Transverse colon (tissue), 4 donors: ENCODE results near the gene PALM. TPM values are rescaled to one million over a fixed set of nuclear protein-coding genes. Genes with fewer than 3 reads are reported as not detected.

Experiments
- DNase-seq: peaks from one replicate; pipeline ENCODE4 v3.0.0-alpha.2; 2019
- H3K27ac ChIP-seq, 4 donors: fragments of 200-600 bp; sonication (generic); 2 replicates each; pipeline ENCODE4 v1.5.1; 2016 to 2018; ENCODE audit warnings: inconsistent platforms in 4 of 4
- H3K27me3 ChIP-seq: fragments of 200-600 bp; sonication (generic); 2 replicates; pipeline ENCODE4 v1.5.1; 2017; ENCODE audit warnings: inconsistent platforms
- H3K36me3 ChIP-seq, 4 donors: fragments of 200-600 bp; sonication (generic); 2 replicates each; pipeline ENCODE4 v1.5.1; 2017 to 2019; ENCODE audit warnings: inconsistent platforms in 4 of 4
- H3K4me1 ChIP-seq, 4 donors: fragments of 200-600 bp; sonication (generic); 2 replicates each; pipeline ENCODE4 v1.5.1; 2017 to 2020; ENCODE audit warnings: inconsistent platforms in 4 of 4
- H3K4me3 ChIP-seq, 4 donors: fragments of 200-600 bp; sonication (generic); 1 replicate in 1 of 4; 2 replicates in 3 of 4; pipeline versions ENCODE4 v1.5.1 to v1.6.1; 2017 to 2019; ENCODE audit warnings: inconsistent platforms in 4 of 4
- H3K9me3 ChIP-seq, 2 donors: fragments of 200-600 bp; sonication (generic); 2 replicates each; pipeline ENCODE4 v1.5.1; 2017 to 2019; ENCODE audit warnings: inconsistent platforms in 2 of 2
- EP300 ChIP-seq: sonication (generic); formaldehyde crosslinking; IDR thresholded peaks from one replicate; pipeline ENCODE4 v1.6.1; 2017; ENCODE audit warnings: antibody characterized with exemption, low read depth
- POLR2A ChIP-seq: fragments of 450-650 bp; IDR thresholded peaks from one replicate; pipeline ENCODE4 v1.6.1; 2016; ENCODE audit warnings: antibody characterized with exemption, mild to moderate bottlenecking, moderate library complexity
- POLR2AphosphoS5 ChIP-seq, 3 donors: sonication (generic); formaldehyde crosslinking; IDR thresholded peaks; one replicate each; pipeline ENCODE4 v1.6.1; 2016; ENCODE audit warnings: antibody characterized with exemption in 3 of 3
- WGBS, 2 donors: methylation state at CpG; one replicate each; pipeline ENCODE4 v1.1.5; 2018; ENCODE audit warnings: low coverage in 1 of 2; 5-methylcytosine and 5-hydroxymethylcytosine counted together
- in situ Hi-C, 4 donors: fragments of 200-750 bp; cut with MboI; loops; one replicate each; pipeline versions ENCODE4 v1.15.0 to v1.15.1; 2017; ENCODE audit warnings: low sequenced_read_pairs in 3 of 4, low pct_ligation_motif_present in 1 of 4, low pct_unique_long_range_greater_than_20kb in 1 of 4
- intact Hi-C: fragments of 100-400 bp; cut with DNase I; formaldehyde crosslinking; loops from one replicate; pipeline ENCODE4 v1.15.1; 2023; ENCODE audit warnings: low total_unique reads
- total RNA-seq, 4 donors: library from RNA; depleted of rRNA; stranded (reverse); fragments of >200 nt; gene quantifications; one replicate each; pipeline ENCODE4 v1.1.0, GENCODE V29; 2016
- TF ChIP-seq, protein P1 (sequence below), 5 experiments: fragments of 200-600 bp in 3 of 5; fragments of 450-650 bp in 2 of 5; sonication (generic) in 3 of 5; IDR thresholded peaks; 1 replicate in 2 of 5; 2 replicates in 3 of 5; pipeline ENCODE4 v1.5.1; 2016 to 2017; ENCODE audit warnings: antibody characterized with exemption in 5 of 5, inconsistent platforms in 3 of 5, mild to moderate bottlenecking in 2 of 5, moderate library complexity in 1 of 5

The PALM gene
- total RNA-seq, 4 donors from 2014 or later, result 14.1 to 99.3 (median 29.8) TPM

DNA sequence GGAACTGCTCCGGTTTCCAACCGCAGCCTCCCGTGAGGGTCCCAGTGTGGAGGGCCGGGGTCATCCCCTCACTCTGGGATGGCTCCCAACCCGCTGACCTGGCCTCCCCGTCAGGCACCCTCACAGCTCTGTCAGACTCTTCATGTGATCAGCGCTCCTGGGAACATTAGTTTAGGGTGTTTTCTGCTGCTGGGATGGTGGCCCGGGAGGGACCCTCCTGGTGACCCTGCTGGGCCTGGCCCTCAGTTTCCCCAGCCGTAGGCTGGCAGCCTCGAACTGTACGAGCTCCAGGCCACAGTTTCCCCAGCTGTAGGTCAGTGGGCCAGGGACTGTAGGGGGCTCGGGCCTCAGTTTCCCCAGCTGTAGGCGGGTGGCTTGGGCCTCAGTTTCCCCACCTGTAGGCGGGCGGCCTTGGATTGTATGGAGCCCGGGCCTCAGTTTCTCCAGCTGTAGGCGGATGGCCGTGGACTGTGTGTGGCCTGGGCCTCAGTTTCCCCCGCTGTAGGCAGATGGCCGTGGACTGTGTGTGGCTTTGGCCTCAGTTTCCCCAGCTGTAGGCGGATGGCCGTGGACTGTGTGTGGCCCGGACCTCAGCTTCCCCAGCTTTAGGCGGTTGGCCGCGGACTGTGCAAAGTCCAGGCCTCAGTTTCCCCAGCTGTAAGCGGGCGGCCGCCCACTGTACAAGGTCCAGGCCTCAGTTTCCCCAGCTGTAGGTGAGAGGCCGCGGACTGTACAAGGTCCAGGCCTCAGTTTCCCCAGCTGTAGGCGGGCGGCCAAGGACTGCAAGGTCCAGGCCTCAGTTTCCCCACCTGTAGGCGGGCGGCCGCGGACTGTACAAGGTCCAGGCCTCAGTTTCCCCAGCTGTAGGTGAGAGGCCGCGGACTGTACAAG, 87.2 kb downstream of the PALM start:
- WGBS, 2 donors, result 76% methylated on average over 35 of the region's 39 CpGs; no CpG with 5 or more reads in 1 of the 2 donors
- in situ Hi-C loops, result no loop called here
- intact Hi-C loops, result no loop called here
- H3K27ac ChIP-seq, result peak overlapping the region; percentile 79 to 93 (median 86)
- H3K4me3 ChIP-seq, result peak overlapping the region; percentile 65 to 96 (median 70)
- no peaks in the 10 kb centered on the region for H3K36me3 ChIP-seq
- H3K27me3 ChIP-seq, result no peaks in the 10 kb centered on the region
- peaks cover 16 to 37% (median 31%) of the 10 kb centered on the region in 4 donors for H3K4me1 ChIP-seq
- no peak for TF ChIP-seq EP300
- no peaks in the 10 kb centered on the region for H3K9me3 ChIP-seq
- no peak for DNase-seq

DNA sequence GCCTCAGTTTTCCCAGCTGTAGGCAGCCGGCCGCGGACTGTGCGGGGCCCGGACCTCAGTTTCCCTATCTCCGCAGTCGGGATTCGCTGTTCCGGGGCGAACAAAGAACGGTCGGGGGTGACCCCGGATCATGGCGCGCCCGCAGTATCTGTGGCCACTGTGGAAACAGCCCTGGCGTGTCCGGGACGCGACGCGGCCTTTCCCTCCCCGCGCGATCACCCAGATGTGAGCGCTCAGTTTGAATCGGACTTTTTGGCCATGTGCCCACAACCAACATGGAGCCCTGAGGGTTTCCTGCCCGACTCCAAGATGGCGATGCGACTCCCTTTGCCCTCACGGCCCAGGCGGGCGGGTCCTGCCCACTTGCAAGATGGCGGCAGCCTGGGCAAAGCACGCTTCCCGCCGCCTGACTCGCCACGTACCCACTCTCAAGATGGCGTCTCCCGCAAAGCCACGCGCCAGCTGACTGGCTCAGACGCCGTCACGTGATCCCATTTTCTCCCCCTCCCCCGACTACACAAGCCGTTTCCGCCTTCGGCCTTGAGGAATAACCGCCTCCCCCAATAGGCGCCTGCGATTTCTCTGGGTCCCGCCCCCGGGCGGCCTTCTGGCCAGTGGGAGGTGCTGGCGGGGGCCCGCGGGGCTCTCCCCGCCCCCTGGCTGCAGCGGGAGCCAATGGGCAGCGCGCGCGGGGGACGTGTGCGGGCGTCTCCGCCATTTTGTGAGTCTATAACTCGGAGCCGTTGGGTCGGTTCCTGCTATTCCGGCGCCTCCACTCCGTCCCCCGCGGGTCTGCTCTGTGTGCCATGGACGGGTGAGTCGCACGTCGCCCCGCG, 88.2 kb downstream of the PALM start, which contains the start of gene PTBP1:
Gene PTBP1 (plus strand): TSS at position 761 of the 836 bp plus-strand sequence. CDS start 46 bp downstream, at position 807.
- 0% methylated on average over 51 of the region's 83 CpGs; no CpG with 5 or more reads in 1 of the 2 donors for WGBS, 2 donors
- Histone ChIP-seq H3K27ac (peak within 1 kb of the TSS; percentile 98 to 100 (median 100)), H3K4me1 (peaks cover 26 to 47% (median 40%) of the 10 kb centered on the region in 4 donors), H3K4me3 (peak within 1 kb of the TSS; percentile 95 to 99 (median 96)), H3K27me3 (no peaks in the 10 kb centered on the region), H3K36me3 (no peaks in the 10 kb centered on the region), H3K9me3 (no peaks in the 10 kb centered on the region)
- in situ Hi-C loops, result no loop called here
- intact Hi-C loops, result no loop called here
- TF ChIP-seq EP300 (no peak), POLR2A (peak; percentile 55), POLR2AphosphoS5 (IDR thresholded peaks at IDR 0.05) (peak; percentile 45 to 66 (median 58))
- TF ChIP-seq, protein P1, sequence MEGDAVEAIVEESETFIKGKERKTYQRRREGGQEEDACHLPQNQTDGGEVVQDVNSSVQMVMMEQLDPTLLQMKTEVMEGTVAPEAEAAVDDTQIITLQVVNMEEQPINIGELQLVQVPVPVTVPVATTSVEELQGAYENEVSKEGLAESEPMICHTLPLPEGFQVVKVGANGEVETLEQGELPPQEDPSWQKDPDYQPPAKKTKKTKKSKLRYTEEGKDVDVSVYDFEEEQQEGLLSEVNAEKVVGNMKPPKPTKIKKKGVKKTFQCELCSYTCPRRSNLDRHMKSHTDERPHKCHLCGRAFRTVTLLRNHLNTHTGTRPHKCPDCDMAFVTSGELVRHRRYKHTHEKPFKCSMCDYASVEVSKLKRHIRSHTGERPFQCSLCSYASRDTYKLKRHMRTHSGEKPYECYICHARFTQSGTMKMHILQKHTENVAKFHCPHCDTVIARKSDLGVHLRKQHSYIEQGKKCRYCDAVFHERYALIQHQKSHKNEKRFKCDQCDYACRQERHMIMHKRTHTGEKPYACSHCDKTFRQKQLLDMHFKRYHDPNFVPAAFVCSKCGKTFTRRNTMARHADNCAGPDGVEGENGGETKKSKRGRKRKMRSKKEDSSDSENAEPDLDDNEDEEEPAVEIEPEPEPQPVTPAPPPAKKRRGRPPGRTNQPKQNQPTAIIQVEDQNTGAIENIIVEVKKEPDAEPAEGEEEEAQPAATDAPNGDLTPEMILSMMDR (IDR thresholded peaks at IDR 0.05), result no peak
- peak; percentile 100 for DNase-seq

Other genes with a start within 250 kb of the PALM start
- 10 to 100 TPM in 3 of 4 donors, 1 to 10 TPM in 1; 6.3 to 30.3 (median 11.1) TPM for gene SHC2, start 247.9 kb upstream of the PALM start, total RNA-seq
- 1 to 10 TPM in 3 of 4 donors, under 1 TPM in 1; 0.68 to 6.7 (median 2.9) TPM for gene MADCAM1, start 212.4 kb upstream of the PALM start, total RNA-seq
- 100 to 1,000 TPM in 1 of 4 donors, 10 to 100 TPM in 3; 18.0 to 103 (median 43.8) TPM for gene TPGS1, start 201.4 kb upstream of the PALM start, total RNA-seq
- 100 to 1,000 TPM in 3 of 4 donors, 10 to 100 TPM in 1; 72.0 to 116 (median 103) TPM for gene CDC34, start 177.2 kb upstream of the PALM start, total RNA-seq
- gene GZMM, start 164.9 kb upstream of the PALM start, total RNA-seq, result 1 to 10 TPM in 2 of 4 donors, not detected in 2; 1.1 to 1.8 TPM
- 1,000 to 10,000 TPM in 3 of 4 donors, 100 to 1,000 TPM in 1; 909 to 2,228 (median 1,224) TPM for gene BSG, start 136.3 kb upstream of the PALM start, total RNA-seq
- gene HCN2, start 119.1 kb upstream of the PALM start, total RNA-seq, result under 1 TPM in 3 of 4 donors, not detected in 1; 0.14 to 1.00 (median 0.64) TPM
- gene POLRMT, start 75.4 kb upstream of the PALM start, total RNA-seq, result 100 to 1,000 TPM in 1 of 4 donors, 10 to 100 TPM in 3; 45.9 to 114 (median 63.9) TPM
- gene FGF22, start 69.1 kb upstream of the PALM start, total RNA-seq, result not detected
- gene RNF126, start 45.7 kb upstream of the PALM start, total RNA-seq, result 100 to 1,000 TPM in 2 of 4 donors, 10 to 100 TPM in 2; 88.6 to 148 (median 102) TPM
- 10 to 100 TPM; 14.1 to 37.9 (median 31.2) TPM for gene FSTL3, start 32.5 kb upstream of the PALM start, total RNA-seq
- gene PRSS57, start 13.5 kb upstream of the PALM start, total RNA-seq, result not detected
- gene MISP, start 42.2 kb downstream of the PALM start, total RNA-seq, result 100 to 1,000 TPM; 197 to 501 (median 402) TPM
- 100 to 1,000 TPM; 145 to 258 (median 194) TPM for gene PTBP1, start 88.5 kb downstream of the PALM start, total RNA-seq
- gene PLPPR3, start 113.0 kb downstream of the PALM start, total RNA-seq, result not detected
- not detected for gene AZU1, start 118.9 kb downstream of the PALM start, total RNA-seq
- not detected for gene PRTN3, start 132.1 kb downstream of the PALM start, total RNA-seq
- 1 to 10 TPM in 1 of 4 donors, under 1 TPM in 1, not detected in 2; 0.79 to 2.2 TPM for gene ELANE, start 143.4 kb downstream of the PALM start, total RNA-seq
- 100 to 1,000 TPM; 147 to 368 (median 208) TPM for gene CFD, start 150.7 kb downstream of the PALM start, total RNA-seq
- gene MED16, start 184.3 kb downstream of the PALM start, total RNA-seq, result 100 to 1,000 TPM in 1 of 4 donors, 10 to 100 TPM in 3; 58.1 to 158 (median 78.4) TPM
- gene RNU6-9, start 184.5 kb downstream of the PALM start, total RNA-seq, result not detected
- gene R3HDM4, start 204.3 kb downstream of the PALM start, total RNA-seq, result 10 to 100 TPM; 43.8 to 49.4 (median 46.7) TPM
- gene KISS1R, start 208.4 kb downstream of the PALM start, total RNA-seq, result not detected
- 1 to 10 TPM; 2.2 to 8.7 (median 4.3) TPM for gene ARID3A, start 217.1 kb downstream of the PALM start, total RNA-seq